A549 (cell line): Measurements from ENCODE around the gene GPT2. TPM values are rescaled to one million over a fixed set of nuclear protein-coding genes. Genes with fewer than 3 reads are reported as not detected.

Experiments
- ATAC-seq, 2 experiments: fragments of 200-7000 bp in 1 of 2; fragments of >200 bp in 1 of 2; cut with Nextera tagmentation in 1 of 2; cut with Tn5 transposase in 1 of 2; 3 replicates each; pipeline versions ENCODE4 v1.8.0 to v1.9.1; 2018 to 2020; ENCODE audit warnings: mild to moderate bottlenecking in 1 of 2, moderate library complexity in 1 of 2
- CTCF ChIA-PET: fragments of 300-600 bp; sonication (Branson Sonifier 250); formaldehyde crosslinking; extraction: SDS; loops from one replicate; lab custom pipeline; 2021; ENCODE audit warnings: antibody characterized with exemption, inconsistent platforms; lab: Yijun Ruan, JAX
- POLR2A ChIA-PET: fragments of 350-600 bp; formaldehyde crosslinking; extraction: SDS; loops from one replicate; lab custom pipeline; 2021; ENCODE audit warnings: antibody characterized with exemption, inconsistent platforms; lab: Yijun Ruan, JAX
- DNase-seq, 2 experiments: peaks; one replicate each; pipeline versions ENCODE4 v3.0.0 to v3.0.0-alpha.2; 2011 to 2016; ENCODE audit warnings: low read depth in 1 of 2, low spot score in 1 of 2
- FAIRE-seq: peaks from 2 replicates; lab custom pipeline; 2011; peaks lifted over from hg19 to GRCh38; lab: Jason Lieb, UNC
- H3K27ac ChIP-seq, 2 experiments: fragments of >200 bp; sonication (Bioruptor Twin); formaldehyde crosslinking; 3 replicates each; pipeline ENCODE4 v1.5.1; 2016 to 2017
- H3K4me1 ChIP-seq: fragments of >200 bp; sonication (Bioruptor Twin); formaldehyde crosslinking; 3 replicates; pipeline ENCODE4 v1.6.1; 2016
- H3K4me2 ChIP-seq: fragments of >200 bp; sonication (Bioruptor Twin); formaldehyde crosslinking; 3 replicates; pipeline ENCODE4 v1.6.1; 2016
- H3K4me3 ChIP-seq: fragments of >200 bp; sonication (Bioruptor Twin); formaldehyde crosslinking; 3 replicates; pipeline ENCODE4 v1.5.1; 2016
- H3K9me3 ChIP-seq: fragments of >200 bp; sonication (Bioruptor Twin); formaldehyde crosslinking; 3 replicates; pipeline ENCODE4 v1.6.1; 2016
- BHLHE40 ChIP-seq: IDR thresholded peaks from 2 replicates; pipeline ENCODE4 v1.6.1; 2012; ENCODE audit warnings: low read depth, low read length, inconsistent platforms
- CBX8 ChIP-seq: fragments of 200-600 bp; sonication (generic); IDR thresholded peaks from 2 replicates; pipeline ENCODE4 v1.6.1; 2016
- E2F6 ChIP-seq: IDR thresholded peaks from 2 replicates; pipeline ENCODE4 v1.6.1; 2012; ENCODE audit warnings: low read depth, borderline replicate concordance
- EHF ChIP-seq: fragments of 250-450 bp; sonication (Bioruptor Pico); IDR thresholded peaks from 2 replicates; pipeline ENCODE4 v1.5.0; 2020; ENCODE audit warnings: mild to moderate bottlenecking
- ESRRA ChIP-seq: fragments of 150-350 bp; IDR thresholded peaks from 2 replicates; pipeline ENCODE4 v1.6.1; 2014; ENCODE audit warnings: mild to moderate bottlenecking, low read length, borderline replicate concordance
- FOSL2 ChIP-seq, 2 experiments: fragments of 450-650 bp in 1 of 2; fragments of >200 bp in 1 of 2; sonication (Bioruptor Twin) in 1 of 2; formaldehyde crosslinking; IDR thresholded peaks; 2 replicates each; pipeline versions ENCODE4 v1.5.0 to v1.6.1; 2016 to 2020; ENCODE audit warnings: mild to moderate bottlenecking in 1 of 2, moderate library complexity in 1 of 2
- FOXS1 ChIP-seq: fragments of 250-450 bp; sonication (Bioruptor Pico); IDR thresholded peaks from 2 replicates; pipeline ENCODE4 v1.5.0; 2020; ENCODE audit warnings: mild to moderate bottlenecking, moderate library complexity
- HDAC2 ChIP-seq: fragments of 200-600 bp; sonication (generic); IDR thresholded peaks from 2 replicates; pipeline ENCODE4 v1.6.1; 2016
- HEYL ChIP-seq: fragments of 250-450 bp; sonication (Bioruptor Pico); IDR thresholded peaks from 2 replicates; pipeline ENCODE4 v1.8.0; 2021; ENCODE audit warnings: mild to moderate bottlenecking, moderate library complexity
- HOXB13 ChIP-seq: fragments of 250-450 bp; sonication (Bioruptor Pico); IDR thresholded peaks from 2 replicates; pipeline ENCODE4 v1.5.0; 2020; ENCODE audit warnings: low read depth, mild to moderate bottlenecking, moderate library complexity
- JUN ChIP-seq, 2 experiments: fragments of >200 bp; sonication (Bioruptor Twin); formaldehyde crosslinking; IDR thresholded peaks; 2 replicates in 1 of 2; 3 replicates in 1 of 2; pipeline ENCODE4 v1.6.1; 2016 to 2017
- JUNB ChIP-seq: fragments of >200 bp; sonication (Bioruptor Twin); formaldehyde crosslinking; IDR thresholded peaks from 2 replicates; pipeline ENCODE4 v1.6.1; 2016
- KDM1A ChIP-seq: fragments of 200-600 bp; sonication (generic); IDR thresholded peaks from 2 replicates; pipeline ENCODE4 v1.6.1; 2016; ENCODE audit warnings: low read depth, mild to moderate bottlenecking
- KDM5A ChIP-seq: fragments of 200-600 bp; sonication (generic); IDR thresholded peaks from 2 replicates; pipeline ENCODE4 v1.6.1; 2016; ENCODE audit warnings: antibody characterized with exemption, mild to moderate bottlenecking
- MYC ChIP-seq: IDR thresholded peaks from 2 replicates; pipeline ENCODE4 v1.6.1; 2012; ENCODE audit warnings: mild to moderate bottlenecking, inconsistent platforms, low read length, improper control_type of control experiment, borderline replicate concordance
- NPAS2 ChIP-seq: fragments of 250-450 bp; sonication (Bioruptor Pico); IDR thresholded peaks from 2 replicates; pipeline ENCODE4 v1.8.0; 2022; ENCODE audit warnings: mild to moderate bottlenecking, moderate library complexity, borderline replicate concordance
- PBX3 ChIP-seq: IDR thresholded peaks from 2 replicates; pipeline ENCODE4 v1.6.1; 2012
- POLR2A ChIP-seq: IDR thresholded peaks from 2 replicates; pipeline ENCODE4 v1.6.1; 2012; ENCODE audit warnings: mild to moderate bottlenecking, low read length
- POLR2AphosphoS2 ChIP-seq: conservative IDR thresholded peaks from 2 replicates; pipeline ENCODE4 v1.6.1; 2012; ENCODE audit warnings: low read length, improper control_type of control experiment, inconsistent platforms
- RAD21 ChIP-seq, 2 experiments: fragments of >200 bp in 1 of 2; sonication (Bioruptor Twin) in 1 of 2; formaldehyde crosslinking in 1 of 2; IDR thresholded peaks in 1 of 2; conservative IDR thresholded peaks in 1 of 2; 2 replicates in 1 of 2; 3 replicates in 1 of 2; pipeline ENCODE4 v1.6.1; 2012 to 2018; ENCODE audit warnings: inconsistent platforms in 1 of 2
- RARB ChIP-seq: fragments of 250-450 bp; sonication (Bioruptor Pico); IDR thresholded peaks from 2 replicates; pipeline ENCODE4 v1.8.0; 2021; ENCODE audit warnings: mild to moderate bottlenecking, moderate library complexity
- RCOR1 ChIP-seq: fragments of 150-350 bp; IDR thresholded peaks from 2 replicates; pipeline ENCODE4 v1.6.1; 2014; ENCODE audit warnings: antibody characterized with exemption, low read length, low read depth
- SREBF2 ChIP-seq: fragments of 450-650 bp; IDR thresholded peaks from 2 replicates; pipeline ENCODE4 v1.6.1; 2014; ENCODE audit warnings: mild to moderate bottlenecking, moderate library complexity
- TFCP2L1 ChIP-seq: fragments of 250-450 bp; sonication (Bioruptor Pico); IDR thresholded peaks from 2 replicates; pipeline ENCODE4 v1.5.0; 2021; ENCODE audit warnings: mild to moderate bottlenecking
- USF2 ChIP-seq: fragments of 450-650 bp; IDR thresholded peaks from 2 replicates; pipeline ENCODE4 v1.6.1; 2014; ENCODE audit warnings: antibody characterized with exemption
- ZFP36 ChIP-seq: fragments of 450-650 bp; IDR thresholded peaks from 2 replicates; pipeline ENCODE4 v1.6.1; 2014; ENCODE audit warnings: borderline replicate concordance; ENCODE audit not compliant: partially characterized antibody
- WGBS: methylation state at CpG from one replicate; pipeline ENCODE4 v1.1.6; 2017; ENCODE audit errors: missing lambda C conversion rate; 5-methylcytosine and 5-hydroxymethylcytosine counted together
- polyA plus RNA-seq, 4 experiments: library from polyadenylated mRNA; depleted of rRNA in 3 of 4; stranded (reverse); fragments of >200 nt; fragmentation: RNase III in 1 of 4; extraction: RNeasy Plus Mini Kit Qiagen cat#74134 plus additional on column Dnase treatment in 1 of 4; gene quantifications; 2 replicates in 3 of 4; 3 replicates in 1 of 4; pipeline ENCODE4 v1.2.3, GENCODE V29; 2011 to 2017
- TF ChIP-seq, protein P1 (sequence below): fragments of 150-350 bp; IDR thresholded peaks from 2 replicates; pipeline ENCODE4 v1.6.1; 2014; ENCODE audit warnings: low read depth, mild to moderate bottlenecking, low read length
- TF ChIP-seq, protein P2 (sequence below): fragments of >200 bp; sonication (Bioruptor Twin); formaldehyde crosslinking; IDR thresholded peaks from 3 replicates; pipeline ENCODE4 v1.6.1; 2016

The GPT2 gene
- polyA plus RNA-seq, 2 of the 4 experiments (the other 2 are of a cell fraction), result 8.9 to 15.3 TPM

DNA sequence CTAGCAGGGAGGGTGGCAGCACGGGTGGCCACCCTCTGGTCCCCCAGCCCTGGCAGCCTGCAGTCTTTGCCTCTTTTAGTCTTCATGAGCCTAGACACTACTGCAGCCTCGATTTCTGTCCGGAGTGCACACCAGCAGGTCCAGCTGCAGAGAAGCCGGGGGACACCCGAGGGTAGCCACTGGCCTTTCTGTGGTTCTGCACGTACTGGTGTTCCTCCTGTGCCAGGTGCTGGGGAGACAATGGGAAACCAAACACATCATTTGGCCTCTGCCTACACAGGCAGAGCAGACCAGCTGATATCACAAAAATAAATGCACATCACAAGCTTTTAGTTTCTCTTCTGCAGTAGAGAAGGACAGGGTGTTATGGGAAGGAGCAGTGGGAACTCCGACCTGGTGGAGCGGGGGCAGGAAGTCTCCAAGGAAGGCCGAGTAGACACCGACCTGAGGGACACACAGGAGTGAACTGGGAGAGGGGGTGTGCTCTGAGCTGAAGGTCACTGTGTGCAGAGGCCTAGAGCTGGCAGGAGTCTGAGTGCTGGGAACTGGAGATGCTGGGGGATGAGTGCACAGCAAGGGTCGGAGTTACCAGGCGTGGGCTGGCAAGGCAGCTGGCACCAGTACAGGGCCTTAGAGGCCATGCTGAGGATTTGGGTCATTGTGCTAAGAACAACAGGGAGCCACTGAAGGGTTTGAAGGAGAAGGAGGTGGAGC, 23.1 kb downstream of the GPT2 start:
- 88% methylated on average over 12 of the region's 12 CpGs for WGBS
- FAIRE-seq (no peak), ATAC-seq (no peak), DNase-seq (no peak)
- Histone ChIP-seq H3K27ac (no peak overlapping the region), H3K4me2 (no peak overlapping the region), H3K9me3 (no peaks in the 10 kb centered on the region), H3K4me3 (no peak overlapping the region), H3K4me1 (no peaks in the 10 kb centered on the region)
- ChIA-PET POLR2A (interaction anchor here (0.6 kb wide), 1 partner anchor 18 kb away, joined by 4 read pairs; no protein-coding TSS in a partner anchor), CTCF (interaction anchor here (0.5 to 10.6 kb wide), 11 partner anchors 12 to 98 kb away, joined by 3 to 202 read pairs (median 5); partner anchors contain the start of gene C16orf87)
- TF ChIP-seq KDM5A (no peak), HDAC2 (no peak), RAD21 (conservative IDR thresholded peaks at IDR 0.05 in 1 of 2, IDR thresholded peaks at IDR 0.05 in 1 of 2) (no peak), E2F6 (no peak), ESRRA (no peak), CBX8 (no peak), RARB (CRISPR knock-in tag) (no peak), USF2 (no peak), HOXB13 (CRISPR knock-in tag) (no peak), RCOR1 (no peak), SREBF2 (no peak), PBX3 (no peak), NPAS2 (CRISPR knock-in tag) (no peak), TFCP2L1 (CRISPR knock-in tag) (no peak), FOSL2 (IDR thresholded peaks at IDR 0.05) (no peak), FOSL2 (CRISPR knock-in tag; IDR thresholded peaks at IDR 0.05) (no peak)
- TF ChIP-seq, protein P1, sequence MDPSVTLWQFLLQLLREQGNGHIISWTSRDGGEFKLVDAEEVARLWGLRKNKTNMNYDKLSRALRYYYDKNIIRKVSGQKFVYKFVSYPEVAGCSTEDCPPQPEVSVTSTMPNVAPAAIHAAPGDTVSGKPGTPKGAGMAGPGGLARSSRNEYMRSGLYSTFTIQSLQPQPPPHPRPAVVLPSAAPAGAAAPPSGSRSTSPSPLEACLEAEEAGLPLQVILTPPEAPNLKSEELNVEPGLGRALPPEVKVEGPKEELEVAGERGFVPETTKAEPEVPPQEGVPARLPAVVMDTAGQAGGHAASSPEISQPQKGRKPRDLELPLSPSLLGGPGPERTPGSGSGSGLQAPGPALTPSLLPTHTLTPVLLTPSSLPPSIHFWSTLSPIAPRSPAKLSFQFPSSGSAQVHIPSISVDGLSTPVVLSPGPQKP, result no peak
- TF ChIP-seq, protein P2, sequence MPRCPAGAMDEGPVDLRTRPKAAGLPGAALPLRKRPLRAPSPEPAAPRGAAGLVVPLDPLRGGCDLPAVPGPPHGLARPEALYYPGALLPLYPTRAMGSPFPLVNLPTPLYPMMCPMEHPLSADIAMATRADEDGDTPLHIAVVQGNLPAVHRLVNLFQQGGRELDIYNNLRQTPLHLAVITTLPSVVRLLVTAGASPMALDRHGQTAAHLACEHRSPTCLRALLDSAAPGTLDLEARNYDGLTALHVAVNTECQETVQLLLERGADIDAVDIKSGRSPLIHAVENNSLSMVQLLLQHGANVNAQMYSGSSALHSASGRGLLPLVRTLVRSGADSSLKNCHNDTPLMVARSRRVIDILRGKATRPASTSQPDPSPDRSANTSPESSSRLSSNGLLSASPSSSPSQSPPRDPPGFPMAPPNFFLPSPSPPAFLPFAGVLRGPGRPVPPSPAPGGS, result no peak

DNA sequence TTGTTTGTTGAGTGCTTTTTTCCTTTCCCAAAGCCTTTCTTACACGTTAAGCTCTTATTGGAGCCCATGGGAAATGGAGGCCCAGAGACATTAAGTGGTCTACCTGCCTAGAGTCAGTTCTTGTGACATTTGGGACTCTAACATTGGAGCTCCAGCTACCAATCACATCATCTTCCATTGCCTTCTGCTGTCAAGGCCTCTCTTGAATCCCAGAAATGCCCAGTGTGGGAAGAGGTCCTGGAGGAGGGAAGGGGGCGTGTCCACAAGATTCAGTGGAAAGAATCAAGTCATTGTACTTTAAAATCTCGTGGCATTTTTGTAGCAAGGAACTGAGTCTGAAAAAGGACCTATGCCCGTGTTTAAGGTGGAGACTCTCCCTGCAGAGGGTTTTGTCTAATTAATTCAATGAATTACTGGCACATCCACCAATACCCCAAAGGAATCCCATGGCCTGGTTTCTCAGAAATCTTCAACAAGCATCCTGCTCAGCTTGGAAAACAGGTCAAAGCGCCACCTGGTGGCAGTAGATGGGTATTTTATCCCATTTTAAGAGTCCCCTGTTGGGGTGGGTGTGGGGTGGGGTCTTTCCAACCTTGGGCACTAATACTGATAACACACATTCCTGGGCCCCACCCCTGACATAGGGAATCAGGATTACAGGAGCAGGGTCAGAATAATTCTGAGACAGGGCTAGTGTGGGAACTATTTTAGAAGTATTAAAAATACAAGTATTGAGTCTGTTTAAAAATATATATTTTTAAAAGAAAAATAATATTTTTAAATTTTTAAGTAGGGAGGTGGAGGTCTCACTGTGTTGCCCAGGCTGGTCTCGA, 24.6 kb downstream of the GPT2 start:
- H3K4me3 ChIP-seq, result no peak overlapping the region
- ChIA-PET POLR2A (interaction anchor here (0.7 kb wide), 2 partner anchors 69 to 78 kb away, joined by 3 to 4 read pairs; no protein-coding TSS in a partner anchor), CTCF (interaction anchor here (0.6 to 10.6 kb wide), 26 partner anchors 9 to 153 kb away, joined by 3 to 202 read pairs (median 4); partner anchors contain the start of genes C16orf87 and GPT2)
- no peak overlapping the region for H3K4me2 ChIP-seq
- DNase-seq (peak; percentile 60 to 71), ATAC-seq (peak; percentile 45 to 88; a peak in 3 of 6 replicates), FAIRE-seq (no peak)
- H3K4me1 ChIP-seq, result no peaks in the 10 kb centered on the region
- 47% methylated on average over 6 of the region's 6 CpGs for WGBS
- H3K9me3 ChIP-seq, result no peaks in the 10 kb centered on the region
- H3K27ac ChIP-seq, result no peak overlapping the region
- no peak for TF ChIP-seq FOXS1 (CRISPR knock-in tag)
- no peak for TF ChIP-seq KDM1A
- TF ChIP-seq EHF (CRISPR knock-in tag), result no peak
- TF ChIP-seq POLR2AphosphoS2, result no peak
- TF ChIP-seq, protein P2, result no peak
- no peak for TF ChIP-seq RCOR1
- TF ChIP-seq POLR2A, result no peak
- TF ChIP-seq JUNB, result no peak
- TF ChIP-seq ZFP36, result no peak
- TF ChIP-seq BHLHE40, result no peak
- TF ChIP-seq HEYL, result no peak
- TF ChIP-seq MYC, result no peak
- TF ChIP-seq ESRRA, result no peak
- TF ChIP-seq JUN (IDR thresholded peaks at IDR 0.05), result no peak
